ENCODE results near the gene IGFBP7.

The IGFBP7 gene

GRCh38 chr4:56986192-56986591, 124.0 kb downstream of the IGFBP7 start:
- peaks cover 97% of the 10 kb centered on the region for H3K79me2 ChIP-seq (ENCODE audit: control insufficient read depth, low read length)
- H3F3A ChIP-seq (ENCODE audit: control insufficient read depth, insufficient read depth): no peaks in the 10 kb centered on the region
- peaks cover 31% of the 10 kb centered on the region for H4K20me1 ChIP-seq (ENCODE audit: control insufficient read depth, insufficient read depth, low read depth, low read length)
- H3K4me3 ChIP-seq (ENCODE audit: low read length): no peak overlapping the region
- no peak overlapping the region for H3K27ac ChIP-seq (ENCODE audit: low read depth, low read length)
- peaks cover 88% of the 10 kb centered on the region for H3K36me3 ChIP-seq (ENCODE audit: control insufficient read depth, low read length)
- H3K4me2 ChIP-seq (ENCODE audit: low read length): no peak overlapping the region
- TF ChIP-seq EZH2phosphoT487 (IDR thresholded peaks at IDR 0.05; ENCODE audit: borderline replicate concordance, low read length) (no peak), CTCF (IDR thresholded peaks at IDR 0.05; ENCODE audit: low read depth, low read length, poor library complexity, severe bottlenecking) (no peak)
- no peaks in the 10 kb centered on the region for H3K9me2 ChIP-seq (replicated peaks; ENCODE audit: control insufficient read depth, low read length)
- no peaks in the 10 kb centered on the region for H3K27me3 ChIP-seq (ENCODE audit: control insufficient read depth, low read length)
- no peaks in the 10 kb centered on the region for H3K9me3 ChIP-seq (ENCODE audit: control insufficient read depth, insufficient read depth, low read length)
- H3K4me1 ChIP-seq (ENCODE audit: control insufficient read depth, low read length): peaks cover 15% of the 10 kb centered on the region

GRCh38 chr4:56981795-56982201, 128.4 kb downstream of the IGFBP7 start:
- Histone ChIP-seq H3F3A (ENCODE audit: control insufficient read depth, insufficient read depth) (peaks cover 7% of the 10 kb centered on the region), H3K4me2 (ENCODE audit: low read length) (peak overlapping the region; percentile 99), H3K9me2 (replicated peaks; ENCODE audit: control insufficient read depth, low read length) (no peaks in the 10 kb centered on the region), H3K4me3 (ENCODE audit: low read length) (peak overlapping the region; percentile 16; the same call in 1 of the 2 replicates), H3K9me3 (ENCODE audit: control insufficient read depth, insufficient read depth, low read length) (no peaks in the 10 kb centered on the region), H3K27ac (ENCODE audit: low read depth, low read length) (no peak overlapping the region), H3K79me2 (ENCODE audit: control insufficient read depth, low read length) (peaks cover 89% of the 10 kb centered on the region), H3K27me3 (ENCODE audit: control insufficient read depth, low read length) (no peaks in the 10 kb centered on the region), H3K4me1 (ENCODE audit: control insufficient read depth, low read length) (peaks cover 30% of the 10 kb centered on the region), H3K36me3 (ENCODE audit: control insufficient read depth, low read length) (peaks cover 75% of the 10 kb centered on the region), H4K20me1 (ENCODE audit: control insufficient read depth, insufficient read depth, low read depth, low read length) (peaks cover 36% of the 10 kb centered on the region)
- TF ChIP-seq CTCF (IDR thresholded peaks at IDR 0.05; ENCODE audit: low read depth, low read length, poor library complexity, severe bottlenecking) (no peak), EZH2phosphoT487 (IDR thresholded peaks at IDR 0.05; ENCODE audit: borderline replicate concordance, low read length) (no peak)

Data from DOHH2 (cell line).